ENCODE results near the gene WASF3. TPM values are rescaled to one million over a fixed set of nuclear protein-coding genes. Genes with fewer than 3 reads are reported as not detected.
A peak's percentile ranks its signal among the peaks of the same experiment; 100 is the strongest.
"Not testable (repeated sequence)": the region's sequence is repeated elsewhere in the genome, so short reads cannot be mapped to it uniquely, and the experiment has no call there.

The WASF3 gene
- total RNA-seq, 8 experiments from 2014 or later = 1.4 to 44.2 (median 22.4) TPM

- ATAC-seq (replicated peaks in 6 of 8) = peak in 2 of 8 experiments; percentile 30 to 35
- 46 to 85% (median 58%) methylated on average over 4 to 21 of the region's 26 CpGs; no CpG with 5 or more reads in 2 of the 10 experiments for WGBS, 10 experiments
- H3K4me3 ChIP-seq = no peak overlapping the region
- H3K4me1 ChIP-seq (replicated peaks in 1 of 2) = no peaks in the 10 kb centered on the region
- in situ Hi-C loops (cut with MboI; ENCODE audit: low pct_unique_long_range_greater_than_20kb in 2 of 9, low sequenced_read_pairs in 9 of 9, unreplicated experiment in 9 of 9) = loop anchor here in 2 of 9 experiments (25.0 kb wide), 1 partner anchor 166 kb away; no protein-coding TSS in a partner anchor
- no peak overlapping the region for H3K27ac ChIP-seq
These were observed 164.0 kb downstream of the WASF3 start for GRCh38 chr13:26721251-26722121.

GRCh38 chr13:26722321-26722720, 164.8 kb downstream of the WASF3 start:
- H3K4me1 ChIP-seq (replicated peaks in 1 of 2) = no peaks in the 10 kb centered on the region
- ATAC-seq (replicated peaks in 6 of 8) = no peak
- 14 to 93% (median 79%) methylated on average over 3 to 5 of the region's 5 CpGs for WGBS, 10 experiments
- no peak overlapping the region for H3K4me3 ChIP-seq
- H3K27ac ChIP-seq = no peak overlapping the region
- in situ Hi-C loops (cut with MboI; ENCODE audit: low pct_unique_long_range_greater_than_20kb in 2 of 9, low sequenced_read_pairs in 9 of 9, unreplicated experiment in 9 of 9) = loop anchor here in 2 of 9 experiments (25.0 kb wide), 1 partner anchor 165 kb away; no protein-coding TSS in a partner anchor

- ATAC-seq (replicated peaks in 6 of 8); H3K4me3 ChIP-seq; H3K27ac ChIP-seq; H3K4me1 ChIP-seq (replicated peaks in 1 of 2): not testable (repeated sequence)
- no CpG with 5 or more reads among the region's 31 CpGs for WGBS, 10 experiments
- in situ Hi-C loops (cut with MboI; ENCODE audit: low pct_unique_long_range_greater_than_20kb in 2 of 9, low sequenced_read_pairs in 9 of 9, unreplicated experiment in 9 of 9) = loop anchor here in 2 of 9 experiments (25.0 kb wide), 1 partner anchor 164 kb away; no protein-coding TSS in a partner anchor
These were observed 166.1 kb downstream of the WASF3 start for GRCh38 chr13:26723620-26724019.

GRCh38 chr13:26726684-26727083, 169.2 kb downstream of the WASF3 start:
- in situ Hi-C loops (cut with MboI; ENCODE audit: low pct_unique_long_range_greater_than_20kb in 2 of 9, low sequenced_read_pairs in 9 of 9, unreplicated experiment in 9 of 9) = no loop called here
- no peak overlapping the region for H3K27ac ChIP-seq
- no peak overlapping the region for H3K4me3 ChIP-seq
- no peaks in the 10 kb centered on the region for H3K4me1 ChIP-seq (replicated peaks in 1 of 2)
- no peak for ATAC-seq (replicated peaks in 6 of 8)
- 58 to 100% (median 80%) methylated on average over 1 to 8 of the region's 8 CpGs for WGBS, 10 experiments

- no peaks in the 10 kb centered on the region for H3K4me1 ChIP-seq (replicated peaks in 1 of 2)
- 20 to 83% (median 50%) methylated on average over 1 to 3 of the region's 3 CpGs; no CpG with 5 or more reads in 1 of the 10 experiments for WGBS, 10 experiments
- H3K27ac ChIP-seq = no peak overlapping the region
- in situ Hi-C loops (cut with MboI; ENCODE audit: low pct_unique_long_range_greater_than_20kb in 2 of 9, low sequenced_read_pairs in 9 of 9, unreplicated experiment in 9 of 9) = no loop called here
- no peak for ATAC-seq (replicated peaks in 6 of 8)
- no peak overlapping the region for H3K4me3 ChIP-seq
These were observed 169.6 kb downstream of the WASF3 start for GRCh38 chr13:26727122-26727521.

GRCh38 chr13:26727633-26728032, 170.2 kb downstream of the WASF3 start:
- in situ Hi-C loops (cut with MboI; ENCODE audit: low pct_unique_long_range_greater_than_20kb in 2 of 9, low sequenced_read_pairs in 9 of 9, unreplicated experiment in 9 of 9) = no loop called here
- no peaks in the 10 kb centered on the region for H3K4me1 ChIP-seq (replicated peaks in 1 of 2)
- no peak for ATAC-seq (replicated peaks in 6 of 8)
- H3K27ac ChIP-seq = no peak overlapping the region
- H3K4me3 ChIP-seq = no peak overlapping the region

GRCh38 chr13:26735677-26736076, 178.2 kb downstream of the WASF3 start:
- 0 to 91% (median 71%) methylated on average over 1 to 7 of the region's 9 CpGs; no CpG with 5 or more reads in 2 of the 10 experiments for WGBS, 10 experiments

More at GRCh38 chr13:26735677-26736076, 178.2 kb downstream of the WASF3 start:
- no peak overlapping the region for H3K27ac ChIP-seq
- in situ Hi-C loops (cut with MboI; ENCODE audit: low pct_unique_long_range_greater_than_20kb in 2 of 9, low sequenced_read_pairs in 9 of 9, unreplicated experiment in 9 of 9) = no loop called here
- no peak overlapping the region for H3K4me3 ChIP-seq
- no peak for ATAC-seq (replicated peaks in 6 of 8)
- no peaks in the 10 kb centered on the region for H3K4me1 ChIP-seq (replicated peaks in 1 of 2)

Other genes with a start within 250 kb of the WASF3 start
- gene GPR12, start 203.1 kb downstream of the WASF3 start, total RNA-seq = 1 to 10 TPM in 4 of 8 experiments, under 1 TPM in 2, not detected in 2; 0.17 to 3.5 (median 2.1) TPM